ENCODE data around the gene UMODL1.

- TF ChIP-seq POLR2A (IDR thresholded peaks at IDR 0.05): no peak
- TF ChIP-seq, protein P1, sequence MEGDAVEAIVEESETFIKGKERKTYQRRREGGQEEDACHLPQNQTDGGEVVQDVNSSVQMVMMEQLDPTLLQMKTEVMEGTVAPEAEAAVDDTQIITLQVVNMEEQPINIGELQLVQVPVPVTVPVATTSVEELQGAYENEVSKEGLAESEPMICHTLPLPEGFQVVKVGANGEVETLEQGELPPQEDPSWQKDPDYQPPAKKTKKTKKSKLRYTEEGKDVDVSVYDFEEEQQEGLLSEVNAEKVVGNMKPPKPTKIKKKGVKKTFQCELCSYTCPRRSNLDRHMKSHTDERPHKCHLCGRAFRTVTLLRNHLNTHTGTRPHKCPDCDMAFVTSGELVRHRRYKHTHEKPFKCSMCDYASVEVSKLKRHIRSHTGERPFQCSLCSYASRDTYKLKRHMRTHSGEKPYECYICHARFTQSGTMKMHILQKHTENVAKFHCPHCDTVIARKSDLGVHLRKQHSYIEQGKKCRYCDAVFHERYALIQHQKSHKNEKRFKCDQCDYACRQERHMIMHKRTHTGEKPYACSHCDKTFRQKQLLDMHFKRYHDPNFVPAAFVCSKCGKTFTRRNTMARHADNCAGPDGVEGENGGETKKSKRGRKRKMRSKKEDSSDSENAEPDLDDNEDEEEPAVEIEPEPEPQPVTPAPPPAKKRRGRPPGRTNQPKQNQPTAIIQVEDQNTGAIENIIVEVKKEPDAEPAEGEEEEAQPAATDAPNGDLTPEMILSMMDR (IDR thresholded peaks at IDR 0.05): no peak
- TF ChIP-seq EP300 (IDR thresholded peaks at IDR 0.05): no peak
- no peak for TF ChIP-seq POLR2AphosphoS5 (IDR thresholded peaks at IDR 0.05)
These were observed 41.7 kb downstream of the UMODL1 start for GRCh38 chr21:42112857-42113256.
